NCI-H446 (cell line): ENCODE results near the gene IFNLR1.
A peak's percentile ranks its signal among the peaks of the same experiment; 100 is the strongest.

ENCODE experiments used
- DNase-seq, 2 experiments: peaks; one replicate each; lab custom pipeline; 2025; lab: John Stamatoyannopoulos, UW

The IFNLR1 gene

DNA sequence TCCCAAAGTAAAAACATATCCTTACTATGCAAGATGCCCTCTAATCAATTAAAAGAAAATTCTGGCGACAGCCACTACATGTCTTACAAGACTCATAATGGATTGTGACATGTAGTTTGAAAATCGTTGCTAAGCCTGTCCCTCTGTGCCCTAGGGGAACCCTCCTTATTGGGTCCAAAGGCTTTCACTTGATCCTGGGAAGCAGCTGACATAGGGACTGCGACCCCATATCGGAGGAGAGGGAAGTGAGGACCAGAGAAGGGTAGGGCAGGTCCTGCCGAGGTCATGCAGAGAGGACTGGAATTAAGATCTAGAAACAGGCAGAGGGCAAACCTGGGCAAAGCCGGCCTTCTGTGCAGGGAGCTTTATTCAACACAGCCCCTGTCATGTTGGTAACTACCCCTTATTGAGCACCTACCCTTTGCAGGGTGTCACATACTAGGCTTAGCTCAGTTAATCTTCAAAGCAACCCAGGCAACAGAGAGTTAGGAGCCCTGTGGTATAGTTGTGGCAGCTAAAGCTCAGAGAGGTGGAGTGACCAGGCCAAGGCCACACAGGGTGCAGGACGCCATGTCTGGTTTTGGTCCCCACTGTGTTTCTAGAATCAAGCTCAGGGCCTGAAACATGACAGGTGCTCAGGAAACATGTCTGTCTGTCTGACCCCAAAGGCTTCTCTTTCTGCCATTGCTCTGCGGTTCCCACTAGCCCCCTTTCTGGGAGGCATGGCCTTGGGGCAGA is 18.4 kb upstream of the IFNLR1 start:
- no peak for DNase-seq

DNA sequence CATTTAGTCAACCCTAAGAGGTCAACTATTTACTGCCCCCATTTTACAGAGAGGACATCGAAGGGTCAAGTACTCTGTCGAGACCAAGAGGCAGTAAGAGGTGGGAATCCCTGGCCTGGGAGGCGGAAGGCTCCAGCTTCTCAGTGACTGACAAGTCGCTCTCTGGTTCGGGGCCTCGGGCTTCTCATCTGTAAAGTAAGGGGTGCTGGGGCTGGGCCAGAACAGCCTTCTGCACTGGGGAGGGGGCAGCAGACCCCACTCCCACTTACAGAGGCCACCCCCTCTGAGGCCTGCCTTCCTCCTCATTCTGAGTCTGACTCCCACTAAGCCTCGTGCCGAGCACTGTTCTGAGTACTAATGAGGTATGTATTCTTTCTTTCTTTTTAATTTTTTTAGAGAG is 17.0 kb upstream of the IFNLR1 start:
- no peak for DNase-seq

DNA sequence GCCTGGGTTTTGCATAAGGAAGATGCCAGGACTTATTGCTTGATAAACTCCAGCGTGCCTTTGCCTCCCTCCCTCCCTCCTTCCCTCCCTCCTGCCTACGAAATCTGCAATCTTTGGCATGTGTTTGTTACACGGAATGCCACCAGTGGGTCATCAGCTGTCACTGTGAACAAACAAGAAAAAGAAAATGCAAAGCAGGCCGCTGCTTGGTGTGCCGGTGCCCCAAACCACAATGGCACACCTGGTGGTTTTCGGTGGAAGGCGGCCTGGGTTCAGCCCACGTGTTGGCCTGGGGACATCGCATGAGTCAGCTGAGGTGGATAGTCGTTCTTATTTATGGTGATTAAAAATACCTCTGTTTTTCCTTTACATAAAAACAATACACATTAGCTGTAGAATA is 16.3 kb upstream of the IFNLR1 start:
- DNase-seq = no peak

DNA sequence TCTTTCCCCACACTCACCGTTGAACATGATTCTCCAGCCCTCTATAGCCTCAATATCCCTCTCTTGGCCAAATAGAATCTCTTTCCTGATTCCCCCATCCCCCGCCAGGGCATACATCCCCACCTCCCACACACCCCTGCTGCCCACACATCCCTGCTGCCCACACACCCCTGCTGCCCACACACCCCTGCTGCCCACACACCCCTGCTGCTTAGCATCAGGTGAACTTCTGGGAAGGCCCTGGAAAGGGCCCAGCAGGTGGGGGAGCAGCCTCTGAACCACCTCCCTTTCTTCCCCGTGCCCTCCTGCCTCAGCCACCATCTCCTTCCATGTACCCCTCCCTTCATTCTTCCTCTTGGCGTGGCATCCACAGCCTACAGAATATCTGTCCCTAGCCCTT is 15.9 kb upstream of the IFNLR1 start:
- no peak for DNase-seq

DNA sequence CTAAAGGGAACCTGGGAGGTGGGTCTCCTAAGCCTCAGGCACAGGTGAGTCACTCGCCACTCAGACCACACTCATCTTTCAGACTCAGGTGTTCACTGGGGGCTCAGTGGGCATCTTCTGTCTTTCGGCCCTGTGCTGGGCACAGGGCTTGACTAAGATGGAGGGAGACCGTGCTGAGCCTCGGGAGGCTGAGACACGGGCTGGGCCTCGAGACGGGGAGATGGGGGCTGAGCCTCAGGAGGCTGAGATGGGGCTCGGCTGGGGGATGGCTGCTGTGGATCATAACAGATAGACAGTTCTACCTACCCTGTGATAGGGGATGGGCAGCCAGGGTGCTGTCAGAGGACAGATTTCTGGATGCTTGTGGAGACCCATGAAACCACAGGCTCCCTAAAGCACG is 15.5 kb upstream of the IFNLR1 start:
- no peak for DNase-seq

DNA sequence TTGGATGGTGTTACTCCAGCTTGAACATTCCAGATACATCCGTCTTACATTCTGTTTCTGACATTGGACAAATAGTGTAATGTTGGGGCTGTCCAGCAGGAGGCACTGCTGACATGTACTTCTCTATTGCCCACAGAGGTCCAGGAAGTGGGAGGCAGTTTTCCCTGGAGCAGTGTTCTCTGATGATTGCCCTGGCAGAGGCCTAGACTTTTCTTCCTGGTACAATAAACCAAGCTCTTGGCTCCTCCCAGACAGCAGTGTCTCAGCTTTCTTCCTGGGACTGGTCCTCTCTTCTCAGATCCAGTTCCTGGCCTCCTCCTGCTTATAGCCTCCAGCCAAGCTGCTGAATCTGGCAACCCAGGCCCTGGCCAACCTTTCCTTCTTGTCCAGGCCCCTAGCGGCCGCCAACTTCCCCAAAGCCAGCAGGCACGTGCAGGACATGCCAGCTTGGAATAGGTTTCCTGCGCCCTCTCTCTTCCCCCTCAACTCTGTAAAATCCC is 14.9 kb upstream of the IFNLR1 start:
- peak; percentile 53 to 77 for DNase-seq

DNA sequence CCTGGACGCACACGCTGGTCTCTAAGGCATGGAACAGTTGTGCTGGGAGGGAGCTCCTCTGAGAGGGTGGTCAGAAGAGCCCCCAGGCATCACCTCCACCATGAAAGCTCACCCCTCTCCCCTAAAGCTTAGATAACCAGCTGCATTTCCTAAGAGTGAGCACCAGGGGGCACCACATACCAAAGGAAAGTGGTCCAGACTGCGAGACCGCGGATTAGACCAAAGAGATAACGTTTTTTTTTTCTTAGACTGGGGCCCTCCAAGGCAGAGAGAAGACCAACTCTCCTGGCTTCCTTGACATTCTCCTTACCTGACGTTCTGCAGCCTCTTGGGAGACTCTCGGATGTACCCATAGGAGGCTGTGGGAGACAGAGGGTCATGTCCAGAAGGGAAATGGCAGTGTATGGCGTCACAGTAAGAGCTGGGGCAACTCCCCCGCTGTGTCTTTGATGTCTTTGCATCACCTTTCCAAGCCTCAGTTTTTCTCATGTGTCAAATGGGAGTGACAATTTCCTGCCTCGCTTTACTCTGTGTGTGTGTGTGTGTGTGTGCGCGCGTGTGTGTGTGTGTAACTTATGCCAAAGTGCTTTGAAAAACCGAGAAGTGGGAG is 12.3 kb upstream of the IFNLR1 start:
- DNase-seq = peak in 1 of 2 experiments; percentile 71

DNA sequence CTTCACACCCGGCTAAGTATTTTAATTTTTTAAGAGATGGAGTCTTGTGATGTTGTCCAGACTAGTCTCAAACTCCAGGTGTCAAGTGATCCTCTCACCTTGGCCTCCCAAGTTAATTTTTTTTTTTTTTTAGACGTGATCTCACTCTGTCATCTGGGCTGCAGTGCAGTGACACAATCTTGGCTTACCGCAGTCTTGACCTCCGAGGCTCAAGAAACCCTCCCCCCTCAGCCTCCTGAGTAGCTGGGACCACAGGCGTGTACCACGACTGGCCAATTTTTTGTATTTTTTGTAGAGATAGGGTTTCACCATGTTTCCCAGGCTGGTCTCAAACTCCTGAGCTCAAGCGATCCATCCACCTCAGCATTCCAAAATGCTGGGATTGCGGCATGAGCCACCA is 11.7 kb upstream of the IFNLR1 start:
- DNase-seq = no peak

DNA sequence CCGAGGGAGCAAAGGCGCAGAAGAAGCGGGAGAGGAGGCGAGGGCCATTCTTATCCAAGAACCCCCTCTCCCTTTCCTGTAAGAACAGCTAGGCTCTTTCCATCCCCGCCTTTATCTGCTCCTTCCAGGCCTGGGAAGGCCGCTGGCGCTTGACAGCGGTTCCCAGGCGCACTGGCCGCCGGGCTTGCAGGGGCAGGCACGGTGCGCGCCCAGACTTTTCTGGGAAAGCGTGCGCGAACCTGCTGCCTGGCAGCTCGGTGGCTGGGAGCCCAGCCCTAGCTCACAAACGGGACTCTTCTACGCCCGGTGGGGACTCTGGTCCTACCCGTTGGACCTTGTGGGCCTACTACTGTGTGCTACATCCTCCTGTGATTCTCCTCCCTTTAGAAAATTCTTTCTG is 8.8 kb upstream of the IFNLR1 start:
- DNase-seq = no peak

DNA sequence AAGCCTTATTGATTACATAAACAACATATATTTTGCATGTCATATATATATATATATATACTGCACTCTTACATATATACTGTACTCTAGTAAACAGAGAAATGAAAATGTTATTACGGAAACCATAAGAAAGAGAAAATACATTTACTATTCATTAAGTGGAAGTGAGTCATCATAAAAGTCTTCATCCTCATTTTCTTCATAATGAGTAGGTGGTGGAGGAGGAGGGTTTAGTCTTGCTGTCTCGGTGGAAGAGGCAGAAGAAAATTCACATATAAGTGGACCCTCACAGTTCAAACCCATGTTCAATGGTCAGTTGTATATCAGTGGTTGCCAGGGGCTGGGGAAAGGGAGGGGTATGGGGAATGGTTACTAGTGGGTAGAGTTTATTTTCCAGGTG is 8.0 kb upstream of the IFNLR1 start:
- no peak for DNase-seq

DNA sequence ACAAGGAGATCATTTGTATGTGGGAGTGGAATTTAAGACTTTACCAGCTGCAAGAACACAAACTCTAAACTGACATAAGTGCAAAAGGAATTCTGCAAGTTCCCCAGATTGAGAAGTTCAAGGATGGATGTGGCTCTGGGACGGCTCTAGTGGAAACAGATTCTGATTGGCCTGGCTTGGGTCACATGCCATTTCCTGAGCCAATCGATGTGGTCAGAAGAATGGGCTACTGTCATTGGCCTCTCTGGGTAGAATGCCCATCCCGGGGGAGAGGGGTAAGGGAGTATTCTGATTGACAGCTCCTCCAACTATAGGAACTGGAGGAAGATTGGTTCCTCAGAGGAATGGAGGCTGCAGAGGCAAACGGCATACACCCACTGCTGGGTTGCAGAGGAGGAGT is 6.0 kb upstream of the IFNLR1 start:
- no peak for DNase-seq

DNA sequence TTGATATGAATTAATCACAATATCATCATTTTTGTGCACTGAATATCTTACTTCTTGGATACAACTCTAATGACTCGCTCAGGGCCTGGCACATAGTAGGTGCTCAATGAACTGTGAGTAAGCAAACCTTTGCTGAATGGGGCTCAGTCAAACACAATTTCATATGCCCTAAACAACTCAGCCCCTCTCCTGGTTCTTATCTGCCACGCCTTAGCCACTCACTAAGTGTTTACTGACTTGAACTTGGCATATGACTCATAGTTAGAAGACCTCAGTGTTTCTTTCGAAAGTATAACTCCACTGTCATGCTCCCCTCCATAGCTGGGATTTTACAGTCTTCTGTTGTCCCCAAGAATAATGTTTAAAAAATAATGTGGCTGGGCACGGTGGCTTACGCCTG is 4.8 kb upstream of the IFNLR1 start:
- DNase-seq = no peak

DNA sequence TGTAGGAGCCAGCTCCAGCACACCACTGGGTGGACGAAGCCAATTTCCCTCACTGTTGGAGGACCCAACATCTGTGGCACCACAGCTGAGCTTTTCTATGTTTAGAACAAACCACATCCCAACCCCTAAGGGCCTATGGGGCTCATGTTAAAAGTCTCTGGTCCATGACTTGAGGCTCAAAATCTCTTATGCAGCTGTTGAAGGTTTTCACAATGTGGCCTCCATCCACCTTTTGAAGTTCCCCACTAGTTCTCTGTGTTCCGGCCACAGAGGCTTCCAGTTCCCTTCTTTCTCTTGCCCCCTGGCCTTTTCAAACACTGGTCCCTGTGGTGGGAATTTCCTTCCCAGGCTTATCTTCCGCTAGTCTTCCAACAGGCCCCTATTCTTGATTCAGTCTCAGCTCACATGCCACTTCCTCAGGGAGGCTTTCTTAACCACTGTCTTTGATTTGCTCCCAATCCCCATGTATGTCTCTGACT is 3.9 kb upstream of the IFNLR1 start:
- no peak for DNase-seq

DNA sequence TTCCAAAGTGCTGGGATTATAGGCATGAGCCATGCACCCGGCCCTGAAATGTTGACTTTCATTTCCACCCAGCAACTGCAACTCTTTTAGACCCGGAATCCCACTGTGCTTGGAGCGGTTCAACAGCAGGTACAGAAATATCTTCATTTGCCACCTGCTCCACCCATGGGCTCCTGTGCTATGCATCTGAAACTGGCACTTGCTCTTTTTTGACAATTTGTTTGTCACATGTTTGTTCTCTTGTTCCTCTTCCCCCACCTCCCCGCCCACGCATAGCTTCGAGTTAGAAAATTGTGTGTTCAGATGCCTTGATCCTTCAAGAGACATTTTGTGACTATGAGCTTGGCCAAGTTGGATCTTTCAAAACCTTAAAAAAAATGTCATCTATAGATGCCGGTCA is 2.4 kb upstream of the IFNLR1 start:
- no peak for DNase-seq

DNA sequence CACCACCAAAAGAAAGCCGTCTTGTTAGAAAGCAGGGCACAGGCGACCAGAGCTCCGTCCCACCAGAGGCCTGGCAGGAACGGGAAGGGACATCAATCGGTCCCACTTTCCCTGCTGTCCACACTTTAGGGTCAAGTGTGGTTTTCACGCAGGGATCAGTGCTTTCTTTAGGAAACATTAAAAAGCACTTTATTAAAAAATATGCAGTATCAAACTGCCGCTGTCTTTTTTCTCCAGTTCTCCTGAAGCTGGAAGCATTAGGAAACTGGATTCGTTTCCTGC is 437 bp downstream of the IFNLR1 start:
- DNase-seq = no peak

DNA sequence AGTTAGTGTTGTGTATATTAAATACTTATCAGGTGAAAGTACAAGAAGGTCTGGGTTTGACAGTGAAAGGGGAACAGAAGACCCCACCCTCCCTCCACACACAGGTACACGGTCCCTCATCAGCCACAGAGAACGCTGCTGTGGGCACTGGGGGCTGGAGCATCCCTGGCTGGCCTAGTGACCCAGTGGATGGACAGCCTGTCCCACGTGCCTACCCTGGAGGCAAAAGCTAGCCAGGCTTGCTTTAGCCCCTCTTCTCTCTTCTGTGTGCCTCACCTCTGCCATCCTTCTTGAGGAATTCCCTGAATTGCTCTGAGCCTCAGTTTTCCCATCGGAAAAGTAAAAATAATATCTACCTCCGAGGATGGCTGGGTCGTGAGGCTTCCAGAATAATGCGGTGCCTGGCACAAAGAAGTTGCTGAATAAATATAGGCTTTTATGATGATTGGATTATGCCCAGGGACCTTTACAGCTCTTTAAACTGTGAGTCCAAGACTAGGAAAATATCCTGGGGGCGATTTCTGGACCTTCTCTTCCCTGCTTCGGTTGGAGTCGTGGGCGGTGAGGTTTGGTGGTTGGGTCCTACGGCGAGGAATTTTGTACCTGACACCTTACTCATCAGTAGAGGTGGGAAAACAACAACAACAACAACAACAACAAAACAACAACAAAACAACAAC is 918 bp downstream of the IFNLR1 start:
- no peak for DNase-seq

DNA sequence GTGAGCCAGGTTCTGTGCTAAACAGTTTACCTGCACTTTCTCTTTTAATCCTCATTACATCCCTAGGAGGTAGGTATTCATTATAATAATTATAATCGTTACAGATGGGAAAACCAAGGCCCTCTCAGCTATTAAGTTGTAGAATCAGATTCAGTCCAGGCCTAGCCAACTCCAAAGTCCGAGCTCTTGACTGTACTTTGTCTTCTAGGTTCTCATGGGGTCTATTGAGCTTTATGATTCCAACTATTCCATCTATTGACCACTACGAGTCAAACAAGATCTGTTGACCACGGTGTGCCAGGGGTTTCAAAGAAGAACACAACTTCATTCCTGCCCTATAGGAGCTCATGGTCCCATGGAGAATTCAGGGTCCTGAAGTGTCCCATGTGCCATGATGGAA is 2.0 kb downstream of the IFNLR1 start:
- DNase-seq = no peak

DNA sequence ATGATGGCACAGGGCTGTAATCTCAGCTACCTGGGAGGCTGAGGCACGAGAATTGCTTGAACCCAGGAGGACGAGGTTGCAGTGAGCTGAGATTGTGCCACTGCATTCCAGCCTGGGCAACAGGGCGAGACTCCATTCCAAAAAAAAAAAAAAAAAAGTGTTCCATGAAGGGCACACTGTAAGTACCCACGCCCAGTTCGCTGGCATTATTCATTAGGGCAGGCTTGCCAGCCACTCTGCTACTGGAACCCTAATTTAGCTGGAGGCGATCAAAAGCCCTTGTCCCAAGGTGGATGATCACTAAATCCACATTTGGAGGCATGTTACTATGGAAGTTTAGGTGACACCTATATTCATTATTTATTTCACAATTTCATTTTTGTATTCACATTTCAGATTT is 5.0 kb downstream of the IFNLR1 start:
- no peak for DNase-seq

DNA sequence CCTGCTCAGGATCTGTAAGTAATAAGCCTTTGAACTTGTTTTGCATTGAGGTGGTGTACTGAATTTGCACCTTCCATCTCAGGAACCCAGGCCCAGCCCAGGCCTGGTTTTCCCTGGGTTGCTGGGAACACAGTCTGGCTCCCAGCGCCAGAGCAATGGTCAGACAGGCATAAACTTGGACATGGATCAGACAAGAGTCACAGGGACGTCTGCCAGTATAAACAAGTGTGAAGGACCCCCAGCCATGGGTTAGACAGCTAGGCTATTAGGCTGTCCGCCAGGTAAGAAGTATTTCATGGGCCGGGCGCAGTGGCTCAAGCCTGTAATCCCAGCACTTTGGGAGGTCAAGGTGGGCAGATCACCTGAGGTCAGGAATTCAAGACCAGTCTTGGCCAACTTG is 5.5 kb downstream of the IFNLR1 start:
- no peak for DNase-seq

DNA sequence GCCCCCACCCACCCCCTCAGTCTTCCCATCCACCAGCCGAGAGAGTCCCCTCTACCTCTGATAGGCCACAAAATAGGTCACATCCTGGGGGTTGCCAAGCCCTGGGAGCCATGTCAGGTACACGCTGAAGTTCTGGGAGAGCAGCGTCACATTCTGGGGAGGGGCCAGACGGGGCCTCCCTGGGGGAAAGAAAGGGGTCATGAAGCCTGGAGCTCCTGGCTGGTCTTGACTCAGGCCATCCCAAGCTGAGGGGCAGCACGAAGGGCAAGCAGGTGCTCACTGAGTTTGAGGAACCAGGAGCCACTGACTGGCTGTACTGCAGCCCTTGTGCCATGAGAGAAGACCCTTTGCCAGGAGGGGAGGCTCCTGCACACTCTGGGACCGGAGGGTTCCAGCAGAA is 6.4 kb downstream of the IFNLR1 start:
- DNase-seq = no peak

DNA sequence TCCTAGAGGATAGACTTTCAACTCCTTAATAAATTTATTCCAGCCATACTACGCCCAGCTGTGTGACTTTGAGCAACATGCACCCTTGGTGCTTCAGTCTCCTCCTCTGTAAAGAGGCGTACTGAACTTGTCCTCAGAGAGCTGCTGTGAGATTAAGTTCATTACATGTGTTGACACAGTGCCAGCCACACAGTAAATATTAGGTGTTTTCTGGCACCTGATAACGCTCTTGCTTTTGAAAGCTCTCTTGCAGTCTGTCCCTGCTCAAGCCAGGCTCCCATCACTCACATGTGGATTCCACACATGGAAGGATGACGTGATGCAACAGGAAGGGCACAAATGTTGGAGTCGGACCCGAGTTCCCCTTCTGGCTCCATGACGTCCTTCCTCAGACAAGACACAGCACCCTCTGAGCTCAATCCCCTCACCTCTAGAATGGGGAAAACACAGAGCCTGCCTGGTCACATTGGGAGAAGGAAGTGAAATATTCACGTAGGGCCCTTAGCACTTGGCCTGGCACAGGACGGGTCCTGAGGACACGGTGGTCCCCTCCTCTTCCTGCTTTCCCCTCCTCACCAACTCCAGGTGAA is 7.7 kb downstream of the IFNLR1 start:
- DNase-seq = no peak

DNA sequence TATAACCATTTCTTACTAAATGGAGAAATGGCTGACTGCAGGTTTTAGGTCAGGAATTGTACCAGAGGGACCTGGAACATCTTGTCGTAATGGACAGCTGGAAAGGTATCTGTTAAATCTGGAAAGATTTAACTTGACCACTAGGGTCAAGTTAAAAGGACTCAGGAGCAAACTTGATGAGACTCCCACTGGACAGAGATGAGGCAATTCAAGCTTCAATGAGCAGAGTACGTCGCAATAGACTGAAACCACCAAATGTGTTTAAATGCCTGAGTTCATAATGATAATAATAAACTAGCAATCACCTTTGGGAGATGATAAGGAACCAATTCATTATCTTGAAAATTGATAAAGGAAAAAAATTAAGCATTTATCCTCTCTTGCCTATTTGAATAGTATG is 8.7 kb downstream of the IFNLR1 start:
- no peak for DNase-seq

DNA sequence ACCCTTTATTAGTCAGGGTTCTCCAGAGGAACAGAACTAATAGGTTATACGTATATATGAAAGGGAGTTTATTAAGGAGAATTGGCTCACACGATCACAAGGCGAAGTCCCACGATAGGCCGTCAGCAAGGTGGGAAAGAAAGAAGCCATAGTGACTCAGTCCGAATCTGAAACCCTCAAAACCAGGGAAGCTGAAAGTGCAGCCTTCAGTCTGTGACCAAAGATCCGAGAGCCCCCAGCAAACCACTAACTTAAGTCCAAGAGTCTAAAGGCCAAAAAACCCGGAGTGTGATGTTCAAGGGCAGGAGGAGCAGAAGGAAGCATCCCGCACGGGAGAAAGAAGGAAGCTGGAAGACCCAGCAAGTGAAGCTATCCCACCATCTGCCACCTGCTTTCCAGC is 9.9 kb downstream of the IFNLR1 start:
- DNase-seq = no peak
